Loucy (cell line): ENCODE measurements around the gene FGFRL1.

Experiments
- EZH2phosphoT487 ChIP-seq: fragments of 200-600 bp; IDR thresholded peaks from 2 replicates; pipeline ENCODE4 v1.6.1; 2018; ENCODE audit warnings: antibody characterized with exemption, mild to moderate bottlenecking, moderate library complexity, borderline replicate concordance
- TF ChIP-seq, protein P1 (sequence below): fragments of 200-600 bp; sonication (generic); conservative IDR thresholded peaks from 2 replicates; pipeline ENCODE4 v1.5.1; 2014; ENCODE audit warnings: mild to moderate bottlenecking, antibody characterized with exemption, low read length

DNA sequence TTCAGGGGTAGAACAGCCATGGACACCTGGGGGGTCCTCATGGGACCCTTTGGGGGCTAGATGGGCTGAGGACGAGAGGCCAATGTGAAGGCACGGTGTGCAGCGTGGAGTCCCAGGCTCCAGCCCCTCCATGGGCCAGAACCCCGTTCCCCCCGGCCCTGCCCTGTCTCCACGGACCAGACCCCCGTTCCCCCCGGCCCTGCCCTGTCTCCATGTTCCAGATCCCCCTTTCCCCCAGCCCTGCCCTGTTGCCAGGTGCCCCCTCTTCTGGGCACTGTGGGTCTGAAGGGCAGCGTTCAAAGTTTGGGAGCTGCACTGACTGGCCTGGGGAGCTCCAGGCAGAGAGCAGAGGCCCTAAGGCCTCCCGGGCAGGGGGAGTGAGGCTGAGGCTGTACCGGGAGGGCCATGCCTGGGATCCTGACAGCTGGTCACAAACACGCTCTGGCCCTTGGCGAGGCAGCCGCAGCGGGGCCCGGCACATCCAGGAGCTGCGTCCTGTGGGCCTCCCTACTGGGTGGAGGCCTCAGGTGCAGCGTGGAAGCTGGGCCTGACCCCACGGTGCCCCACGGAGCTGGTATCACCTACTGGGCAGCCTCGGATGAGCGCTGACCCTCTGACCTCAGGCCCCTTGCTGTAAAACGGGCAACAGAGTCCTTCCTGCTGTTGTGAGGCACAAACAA lies 46.9 kb upstream of the FGFRL1 start:
- TF ChIP-seq, protein P1, sequence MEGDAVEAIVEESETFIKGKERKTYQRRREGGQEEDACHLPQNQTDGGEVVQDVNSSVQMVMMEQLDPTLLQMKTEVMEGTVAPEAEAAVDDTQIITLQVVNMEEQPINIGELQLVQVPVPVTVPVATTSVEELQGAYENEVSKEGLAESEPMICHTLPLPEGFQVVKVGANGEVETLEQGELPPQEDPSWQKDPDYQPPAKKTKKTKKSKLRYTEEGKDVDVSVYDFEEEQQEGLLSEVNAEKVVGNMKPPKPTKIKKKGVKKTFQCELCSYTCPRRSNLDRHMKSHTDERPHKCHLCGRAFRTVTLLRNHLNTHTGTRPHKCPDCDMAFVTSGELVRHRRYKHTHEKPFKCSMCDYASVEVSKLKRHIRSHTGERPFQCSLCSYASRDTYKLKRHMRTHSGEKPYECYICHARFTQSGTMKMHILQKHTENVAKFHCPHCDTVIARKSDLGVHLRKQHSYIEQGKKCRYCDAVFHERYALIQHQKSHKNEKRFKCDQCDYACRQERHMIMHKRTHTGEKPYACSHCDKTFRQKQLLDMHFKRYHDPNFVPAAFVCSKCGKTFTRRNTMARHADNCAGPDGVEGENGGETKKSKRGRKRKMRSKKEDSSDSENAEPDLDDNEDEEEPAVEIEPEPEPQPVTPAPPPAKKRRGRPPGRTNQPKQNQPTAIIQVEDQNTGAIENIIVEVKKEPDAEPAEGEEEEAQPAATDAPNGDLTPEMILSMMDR = no peak
- TF ChIP-seq EZH2phosphoT487 = no peak
